Keratinocyte (primary cell): ENCODE results near the gene DSG2.

Source experiments
- CTCF ChIP-seq, 3 experiments: IDR thresholded peaks in 1 of 3; conservative IDR thresholded peaks in 1 of 3; optimal IDR thresholded peaks in 1 of 3; 2 replicates in 2 of 3; 3 replicates in 1 of 3; pipeline versions ENCODE3 to v1.5.1; 2011; ENCODE audit warnings: low read length in 3 of 3, mild to moderate bottlenecking in 3 of 3, moderate library complexity in 2 of 3, control low read depth in 1 of 3, inconsistent platforms in 1 of 3; ENCODE audit not compliant: insufficient read depth in 2 of 3; ENCODE audit errors: extremely low read depth in 1 of 3
- EZH2 ChIP-seq: IDR thresholded peaks from one replicate; pipeline ENCODE4 v1.6.1; 2012; ENCODE audit warnings: inconsistent platforms, mild to moderate bottlenecking, low read length, moderate library complexity

GRCh38 chr18:31591628-31592027, 93.7 kb downstream of the DSG2 start, which contains the start of gene TTR:
- TF ChIP-seq CTCF (optimal IDR thresholded peaks at IDR 0.05 in 1 of 3, IDR thresholded peaks at IDR 0.05 in 1 of 3, conservative IDR thresholded peaks at IDR 0.05 in 1 of 3; ENCODE audit: extremely low read depth in 1 of 3, insufficient read depth in 2 of 3, low read length in 3 of 3) (no peak), EZH2 (no peak)
